ENCODE measurements around the gene ABCB8.

DNA sequence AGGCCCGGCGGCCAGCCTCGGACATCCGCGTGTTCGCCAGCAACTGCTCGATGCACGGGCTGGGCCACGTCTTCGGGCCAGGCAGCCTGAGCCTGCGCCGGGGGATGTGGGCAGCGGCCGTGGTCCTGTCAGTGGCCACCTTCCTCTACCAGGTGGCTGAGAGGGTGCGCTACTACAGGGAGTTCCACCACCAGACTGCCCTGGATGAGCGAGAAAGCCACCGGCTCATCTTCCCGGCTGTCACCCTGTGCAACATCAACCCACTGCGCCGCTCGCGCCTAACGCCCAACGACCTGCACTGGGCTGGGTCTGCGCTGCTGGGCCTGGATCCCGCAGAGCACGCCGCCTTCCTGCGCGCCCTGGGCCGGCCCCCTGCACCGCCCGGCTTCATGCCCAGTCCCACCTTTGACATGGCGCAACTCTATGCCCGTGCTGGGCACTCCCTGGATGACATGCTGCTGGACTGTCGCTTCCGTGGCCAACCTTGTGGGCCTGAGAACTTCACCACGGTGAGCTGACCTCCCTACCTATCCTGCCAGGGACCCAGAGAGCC, 20.7 kb downstream of the ABCB8 start:
- TF ChIP-seq, protein P1, sequence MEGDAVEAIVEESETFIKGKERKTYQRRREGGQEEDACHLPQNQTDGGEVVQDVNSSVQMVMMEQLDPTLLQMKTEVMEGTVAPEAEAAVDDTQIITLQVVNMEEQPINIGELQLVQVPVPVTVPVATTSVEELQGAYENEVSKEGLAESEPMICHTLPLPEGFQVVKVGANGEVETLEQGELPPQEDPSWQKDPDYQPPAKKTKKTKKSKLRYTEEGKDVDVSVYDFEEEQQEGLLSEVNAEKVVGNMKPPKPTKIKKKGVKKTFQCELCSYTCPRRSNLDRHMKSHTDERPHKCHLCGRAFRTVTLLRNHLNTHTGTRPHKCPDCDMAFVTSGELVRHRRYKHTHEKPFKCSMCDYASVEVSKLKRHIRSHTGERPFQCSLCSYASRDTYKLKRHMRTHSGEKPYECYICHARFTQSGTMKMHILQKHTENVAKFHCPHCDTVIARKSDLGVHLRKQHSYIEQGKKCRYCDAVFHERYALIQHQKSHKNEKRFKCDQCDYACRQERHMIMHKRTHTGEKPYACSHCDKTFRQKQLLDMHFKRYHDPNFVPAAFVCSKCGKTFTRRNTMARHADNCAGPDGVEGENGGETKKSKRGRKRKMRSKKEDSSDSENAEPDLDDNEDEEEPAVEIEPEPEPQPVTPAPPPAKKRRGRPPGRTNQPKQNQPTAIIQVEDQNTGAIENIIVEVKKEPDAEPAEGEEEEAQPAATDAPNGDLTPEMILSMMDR (IDR thresholded peaks at IDR 0.05), result no peak
- TF ChIP-seq POLR2A (IDR thresholded peaks at IDR 0.05), result no peak
- TF ChIP-seq POLR2AphosphoS5 (IDR thresholded peaks at IDR 0.05), result no peak
